Activated CD8-positive, alpha-beta memory T cell treated with anti-CD3 and anti-CD28 coated beads, Interleukin-2, amount 50 U/mL, for 48 hours (primary cell): Measurements from ENCODE around the gene GRIA1.
"Not testable (repeated sequence)": the region's sequence is repeated elsewhere in the genome, so short reads cannot be mapped to it uniquely, and the experiment has no call there.

ENCODE experiments used
- DNase-seq: peaks from one replicate; pipeline ENCODE4 v3.0.0-alpha.2; 2020

GRIA1 gene

GRCh38 chr5:153792305-153792704 lies 301.8 kb downstream of the GRIA1 start:
- DNase-seq: no peak

GRCh38 chr5:153793699-153794098 lies 303.2 kb downstream of the GRIA1 start:
- no peak for DNase-seq

- no peak for DNase-seq
Observed at GRCh38 chr5:153794327-153794726, 303.9 kb downstream of the GRIA1 start.

- no peak for DNase-seq
Observed at GRCh38 chr5:153796527-153796926, 306.1 kb downstream of the GRIA1 start.

- no peak for DNase-seq
Observed at GRCh38 chr5:153797484-153797883, 307.0 kb downstream of the GRIA1 start.

- DNase-seq: no peak
Observed at GRCh38 chr5:153798830-153799229, 308.4 kb downstream of the GRIA1 start.

- no peak for DNase-seq
Observed at GRCh38 chr5:153799466-153799865, 309.0 kb downstream of the GRIA1 start.

GRCh38 chr5:153802050-153802821 lies 311.8 kb downstream of the GRIA1 start:
- no peak for DNase-seq

GRCh38 chr5:153807801-153808200 lies 317.3 kb downstream of the GRIA1 start:
- no peak for DNase-seq

- DNase-seq: no peak
Observed at GRCh38 chr5:153809166-153809565, 318.7 kb downstream of the GRIA1 start.

GRCh38 chr5:153813901-153814300 lies 323.4 kb downstream of the GRIA1 start:
- no peak for DNase-seq

GRCh38 chr5:153816870-153817269 lies 326.4 kb downstream of the GRIA1 start:
- no peak for DNase-seq

GRCh38 chr5:153818626-153819025 lies 328.2 kb downstream of the GRIA1 start:
- no peak for DNase-seq

GRCh38 chr5:153823036-153823435 lies 332.6 kb downstream of the GRIA1 start:
- DNase-seq: no peak

GRCh38 chr5:153824909-153825308 lies 334.4 kb downstream of the GRIA1 start:
- no peak for DNase-seq

GRCh38 chr5:153827397-153827796 lies 336.9 kb downstream of the GRIA1 start:
- no peak for DNase-seq

GRCh38 chr5:153829510-153830065 lies 339.1 kb downstream of the GRIA1 start:
- DNase-seq: no peak

GRCh38 chr5:153831973-153832372 lies 341.5 kb downstream of the GRIA1 start:
- DNase-seq: no peak

- DNase-seq: no peak
Observed at GRCh38 chr5:153835891-153836515, 345.5 kb downstream of the GRIA1 start.

- not testable (repeated sequence) for DNase-seq
Observed at GRCh38 chr5:153849303-153850113, 359.0 kb downstream of the GRIA1 start.

- no peak for DNase-seq
Observed at GRCh38 chr5:153860195-153860886, 369.9 kb downstream of the GRIA1 start.

GRCh38 chr5:153862906-153863305 lies 372.4 kb downstream of the GRIA1 start:
- not testable (repeated sequence) for DNase-seq
